IPS DF 4.7 (cell line): ENCODE measurements around the gene CCDC157.
"Not testable (repeated sequence)": the region's sequence is repeated elsewhere in the genome, so short reads cannot be mapped to it uniquely, and the experiment has no call there.

Source experiments
- DNase-seq: peaks from one replicate; pipeline ENCODE4 v3.0.0-alpha.2; 2013; ENCODE audit warnings: low spot score; ENCODE audit errors: extremely low read depth

The CCDC157 gene

DNA sequence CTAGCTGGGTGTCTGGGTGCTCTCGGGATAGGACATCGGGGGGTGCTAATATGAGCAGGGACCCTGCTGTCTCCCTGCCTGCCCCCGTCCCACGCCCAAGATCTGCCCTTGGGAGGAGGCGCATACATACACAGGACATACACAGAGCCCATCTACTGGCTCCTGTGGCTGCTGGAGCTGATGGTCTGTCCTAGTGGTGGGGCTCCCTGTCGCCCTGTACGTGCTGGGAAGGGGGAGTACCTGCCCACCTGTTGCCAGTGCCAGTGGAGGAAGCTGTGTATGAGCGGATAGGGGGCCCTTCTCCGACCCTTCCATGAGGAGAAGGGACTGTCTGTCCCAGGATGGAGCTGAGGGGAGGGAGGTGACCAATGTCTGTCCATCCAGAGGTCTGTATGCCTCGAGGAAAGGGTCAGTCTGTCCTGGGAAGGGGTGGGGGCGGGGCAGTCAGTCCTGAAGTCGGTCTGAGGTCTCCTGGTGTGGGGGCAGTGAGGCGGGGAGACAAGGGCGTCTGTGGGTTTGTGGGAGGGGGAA is 31.0 kb upstream of the CCDC157 start:
- no peak for DNase-seq

GRCh38 chr22:30326255-30326705 is 30.5 kb upstream of the CCDC157 start:
- DNase-seq: no peak

DNA sequence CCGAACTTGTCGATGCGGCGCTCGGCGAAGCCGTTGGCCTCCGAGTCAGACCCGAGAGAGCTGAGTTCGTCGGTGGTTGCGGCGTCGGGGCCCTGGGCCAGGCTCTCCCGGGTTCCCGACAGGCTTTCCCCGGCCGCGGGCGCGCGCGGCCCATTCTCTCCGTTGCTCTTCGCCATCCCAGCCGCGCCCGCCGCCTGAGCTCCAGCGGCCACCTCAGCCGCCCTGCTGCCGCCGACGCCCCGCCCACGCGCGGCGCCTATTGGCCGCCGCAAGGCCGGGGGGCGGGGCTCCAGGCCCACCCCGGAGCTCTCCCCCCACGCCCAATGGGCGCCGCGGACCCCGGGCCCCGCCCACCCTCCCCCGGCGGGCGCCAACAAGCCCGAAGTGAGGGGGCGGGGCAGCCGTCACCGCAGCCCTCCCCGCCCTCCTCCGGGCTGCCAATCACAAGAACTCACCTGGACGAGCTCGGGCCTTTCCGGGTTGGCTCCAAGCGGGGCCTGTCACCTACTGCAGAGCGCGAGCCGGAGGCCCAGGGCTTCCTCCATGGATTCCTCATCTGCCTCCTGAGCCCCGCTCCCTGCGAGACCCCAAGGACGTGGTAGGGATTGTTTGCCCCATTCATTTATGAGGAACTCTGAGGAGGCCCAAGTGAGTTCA is 30.0 kb upstream of the CCDC157 start, which contains the start of gene TBC1D10A:
TBC1D10A (minus strand) TSS at position 236 of the 657 bp plus-strand sequence; CDS start at position 176, 60 bp downstream.
- peak; percentile 56 for DNase-seq

DNA sequence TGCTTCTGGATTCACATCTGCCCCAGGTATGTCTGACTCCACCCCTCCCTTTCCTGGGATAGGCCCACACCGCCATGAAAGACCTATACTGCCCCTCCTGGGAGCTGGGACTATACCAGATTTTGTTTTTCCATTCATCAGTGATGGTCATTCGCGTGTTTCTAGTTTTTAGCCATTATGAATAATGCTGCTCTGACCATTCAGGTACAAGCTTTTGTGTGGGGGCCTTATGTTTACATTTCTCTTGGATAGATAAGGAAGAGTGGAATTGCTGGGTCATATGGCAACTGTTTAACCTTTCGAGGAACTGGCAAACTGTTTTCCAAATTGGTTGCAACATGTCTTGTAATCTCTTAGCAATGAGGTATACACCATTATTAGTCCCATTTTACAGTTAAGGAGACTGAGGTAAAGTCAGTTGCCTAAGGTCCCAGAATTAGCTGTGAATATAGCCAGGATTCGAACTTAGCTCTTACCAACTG is 28.9 kb upstream of the CCDC157 start:
- DNase-seq: no peak

GRCh38 chr22:30328466-30329049 is 28.2 kb upstream of the CCDC157 start:
- no peak for DNase-seq

- DNase-seq: no peak
Measured at GRCh38 chr22:30332551-30332950, 24.3 kb upstream of the CCDC157 start.

GRCh38 chr22:30332994-30333706 is 23.7 kb upstream of the CCDC157 start:
- DNase-seq: no peak

- DNase-seq: no peak
Measured at GRCh38 chr22:30333707-30334087, 23.1 kb upstream of the CCDC157 start.

GRCh38 chr22:30334646-30335045 is 22.2 kb upstream of the CCDC157 start:
- DNase-seq: no peak

DNA sequence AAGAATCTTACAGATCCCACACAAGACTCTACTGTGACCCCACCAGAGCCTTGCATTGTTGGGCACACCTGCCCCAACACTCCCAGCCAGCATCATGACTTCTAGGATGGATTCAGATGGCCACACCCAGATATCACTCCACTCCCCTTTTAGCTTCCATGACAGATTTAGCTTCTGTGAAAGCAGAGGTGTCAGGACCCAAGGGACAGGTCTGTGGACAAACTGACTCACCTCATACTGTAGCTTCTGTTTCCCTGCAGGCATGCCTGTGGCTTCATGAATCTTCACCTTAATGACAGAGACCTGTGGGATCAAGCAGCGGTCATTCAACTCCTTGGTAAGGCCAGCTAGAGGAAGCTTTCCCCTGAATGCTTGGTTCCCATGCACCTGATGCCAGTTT is 21.6 kb upstream of the CCDC157 start:
- DNase-seq: no peak

- no peak for DNase-seq
Measured at GRCh38 chr22:30336752-30337460, 19.9 kb upstream of the CCDC157 start.

DNA sequence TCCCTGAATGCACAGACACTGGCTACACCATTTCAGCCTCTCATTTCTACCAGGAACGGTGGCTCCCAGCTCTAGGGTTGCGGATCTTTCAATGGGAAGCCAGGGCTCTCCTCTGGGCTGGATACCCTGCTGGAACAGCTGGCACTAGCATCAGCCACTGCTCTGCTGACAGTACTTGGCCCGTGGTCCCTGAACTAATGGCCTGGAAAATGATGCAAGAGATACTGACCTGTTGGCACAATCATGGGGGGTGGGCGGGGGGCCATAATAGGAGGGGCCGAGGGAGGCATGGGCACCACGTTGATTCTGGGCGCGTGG is 19.4 kb upstream of the CCDC157 start:
- no peak for DNase-seq

DNA sequence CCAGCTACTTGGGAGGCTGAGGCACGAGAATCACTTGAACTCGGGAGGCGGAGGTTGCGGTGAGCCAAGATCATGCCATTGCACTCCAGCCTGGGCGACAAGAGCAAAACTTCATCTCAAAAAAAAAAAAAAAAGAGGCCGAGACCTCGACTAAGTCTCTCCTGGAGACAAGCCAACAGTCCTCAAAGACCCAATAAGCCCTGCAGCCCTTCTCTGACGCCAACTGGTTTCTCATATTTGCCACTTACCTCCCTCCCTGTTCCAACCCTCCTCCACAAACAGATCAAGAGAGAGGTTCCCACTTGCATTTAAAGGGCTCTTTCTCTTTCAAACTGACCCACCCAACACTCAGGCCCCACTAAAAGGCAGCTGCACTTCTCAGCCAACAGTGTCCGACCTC is 18.5 kb upstream of the CCDC157 start:
- DNase-seq: not testable (repeated sequence)

- DNase-seq: no peak
Measured at GRCh38 chr22:30338802-30339201, 18.0 kb upstream of the CCDC157 start.

DNA sequence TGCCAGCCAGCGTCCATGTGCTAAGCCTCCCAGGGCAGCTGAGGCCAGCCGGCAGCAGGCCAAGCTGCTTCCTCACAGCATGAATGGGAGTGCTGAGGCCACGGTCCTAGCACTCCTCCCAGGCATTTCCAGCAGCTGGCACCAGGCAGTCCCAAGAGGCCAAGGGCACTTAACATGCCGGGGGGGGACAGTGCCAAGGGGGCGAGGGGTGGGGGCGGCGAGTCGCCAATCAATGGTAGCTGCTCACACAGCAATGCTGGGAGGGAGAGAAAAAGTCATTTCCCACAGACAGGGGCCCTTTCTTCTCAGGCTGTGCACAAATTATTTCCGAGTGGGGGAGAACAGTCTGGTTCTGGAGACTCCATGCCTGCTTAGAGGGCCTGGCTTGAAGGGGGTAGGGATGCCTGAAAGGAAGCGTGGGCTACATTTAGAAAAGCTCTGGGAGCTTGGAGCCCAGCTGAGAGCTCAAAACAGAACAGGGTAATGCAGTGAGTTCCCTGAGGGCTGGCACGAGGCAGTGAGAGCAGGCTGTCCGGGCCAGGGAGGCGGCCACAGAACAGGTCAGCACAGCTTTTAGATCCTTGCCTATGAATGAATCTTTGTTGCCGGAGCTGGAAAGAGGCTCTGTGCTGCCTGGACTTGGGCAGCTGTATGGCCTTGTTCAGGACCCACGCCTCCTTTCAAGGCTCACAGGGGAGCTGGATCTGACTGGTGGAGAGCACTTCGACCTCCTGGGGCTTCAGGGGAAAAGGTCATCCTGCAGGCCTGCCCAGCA is 15.7 kb upstream of the CCDC157 start:
- no peak for DNase-seq

GRCh38 chr22:30344447-30345200 is 12.2 kb upstream of the CCDC157 start:
- DNase-seq: no peak

- DNase-seq: no peak
Measured at GRCh38 chr22:30347255-30347892, 9.4 kb upstream of the CCDC157 start.

DNA sequence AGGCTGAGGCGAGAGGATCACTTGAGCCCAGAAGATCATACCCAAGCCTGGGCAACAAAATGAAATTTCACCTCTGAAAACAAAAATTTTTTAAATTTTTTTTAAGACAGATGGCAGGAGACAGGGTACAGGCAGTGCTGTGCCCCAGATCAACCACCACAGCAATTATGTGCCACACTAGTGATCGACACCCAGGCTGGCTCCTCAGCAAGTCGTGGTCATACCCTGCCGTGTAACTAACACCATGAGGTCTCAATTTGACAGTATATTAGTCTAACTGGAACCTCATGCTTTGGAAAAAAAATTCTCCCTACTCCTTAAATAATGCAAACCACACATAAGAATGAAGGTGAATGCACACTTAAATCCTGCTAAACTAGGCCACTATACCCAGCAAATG is 8.4 kb upstream of the CCDC157 start:
- no peak for DNase-seq

- DNase-seq: no peak
Measured at GRCh38 chr22:30348809-30349208, 8.0 kb upstream of the CCDC157 start.

GRCh38 chr22:30351226-30351625 is 5.6 kb upstream of the CCDC157 start:
- DNase-seq: no peak
